ENCODE measurements around the gene ZMYM3. TPM values are rescaled to one million over a fixed set of nuclear protein-coding genes. Genes with fewer than 3 reads are reported as not detected.

The ZMYM3 gene
- total RNA-seq, 4 donors from 2014 or later = 9.9 to 19.0 (median 16.8) TPM

- 68% methylated on average over 3 of the region's 3 CpGs for WGBS
- no peaks in the 10 kb centered on the region for H3K9me3 ChIP-seq
- H3K27me3 ChIP-seq = no peaks in the 10 kb centered on the region
- no peak overlapping the region for H3K27ac ChIP-seq (replicated peaks in 1 of 4)
- no peak for DNase-seq (ENCODE audit: extremely low spot score)
- H3K4me3 ChIP-seq = no peak overlapping the region
- TF ChIP-seq CTCF (IDR thresholded peaks at IDR 0.05) (no peak), POLR2A (IDR thresholded peaks at IDR 0.05; ENCODE audit: low read depth) (no peak), EP300 (IDR thresholded peaks at IDR 0.05) (no peak), POLR2AphosphoS5 (IDR thresholded peaks at IDR 0.05) (no peak)
- H3K36me3 ChIP-seq = peaks cover 0 to 51% (median 42%) of the 10 kb centered on the region in 4 donors
- intact Hi-C loops (cut with DNase I) = no loop called here
- H3K4me1 ChIP-seq = no peaks in the 10 kb centered on the region
These were observed 14.2 kb downstream of the ZMYM3 start for GRCh38 chrX:71239781-71240180.

- Histone ChIP-seq H3K27me3 (no peaks in the 10 kb centered on the region), H3K9me3 (no peaks in the 10 kb centered on the region), H3K4me3 (no peak overlapping the region), H3K27ac (replicated peaks in 1 of 4) (no peak overlapping the region), H3K36me3 (peaks cover 0 to 21% (median 14%) of the 10 kb centered on the region in 4 donors), H3K4me1 (no peaks in the 10 kb centered on the region)
- intact Hi-C loops (cut with DNase I) = no loop called here
- no peak for TF ChIP-seq CTCF (IDR thresholded peaks at IDR 0.05)
- TF ChIP-seq EP300 (IDR thresholded peaks at IDR 0.05) = no peak
- DNase-seq (ENCODE audit: extremely low spot score) = no peak
- WGBS = no CpG with 5 or more reads among the region's 1 CpG
These were observed 17.1 kb downstream of the ZMYM3 start for GRCh38 chrX:71236836-71237235.

- Histone ChIP-seq H3K27me3 (no peaks in the 10 kb centered on the region), H3K36me3 (peaks cover 0 to 8% (median 5%) of the 10 kb centered on the region in 4 donors), H3K27ac (replicated peaks in 1 of 4) (no peak overlapping the region), H3K4me3 (no peak overlapping the region), H3K9me3 (no peaks in the 10 kb centered on the region), H3K4me1 (no peaks in the 10 kb centered on the region)
- no peak for DNase-seq (ENCODE audit: extremely low spot score)
- TF ChIP-seq POLR2A (IDR thresholded peaks at IDR 0.05; ENCODE audit: low read depth) (no peak), EP300 (IDR thresholded peaks at IDR 0.05) (no peak), CTCF (IDR thresholded peaks at IDR 0.05) (no peak), POLR2AphosphoS5 (IDR thresholded peaks at IDR 0.05) (no peak)
- 76% methylated on average over 3 of the region's 3 CpGs for WGBS
- intact Hi-C loops (cut with DNase I) = no loop called here
These were observed 18.5 kb downstream of the ZMYM3 start for GRCh38 chrX:71235482-71235881.

- TF ChIP-seq CTCF (IDR thresholded peaks at IDR 0.05) (no peak), EP300 (IDR thresholded peaks at IDR 0.05) (no peak), POLR2A (IDR thresholded peaks at IDR 0.05; ENCODE audit: low read depth) (no peak), POLR2AphosphoS5 (IDR thresholded peaks at IDR 0.05) (no peak)
- no peak overlapping the region for H3K27ac ChIP-seq (replicated peaks in 1 of 4)
- H3K36me3 ChIP-seq = no peaks in the 10 kb centered on the region
- DNase-seq (ENCODE audit: extremely low spot score) = no peak
- H3K4me1 ChIP-seq = no peaks in the 10 kb centered on the region
- 75% methylated on average over 1 of the region's 1 CpG for WGBS
- no peaks in the 10 kb centered on the region for H3K9me3 ChIP-seq
- intact Hi-C loops (cut with DNase I) = no loop called here
- no peaks in the 10 kb centered on the region for H3K27me3 ChIP-seq
- H3K4me3 ChIP-seq = no peak overlapping the region
These were observed 25.8 kb downstream of the ZMYM3 start for GRCh38 chrX:71228063-71228642.
